Measurements from ENCODE around the gene ATP10B.

GRCh38 chr5:160835376-160835775, 16.6 kb downstream of the ATP10B start:
- TF ChIP-seq SUZ12 (IDR thresholded peaks at IDR 0.05; ENCODE audit: extremely low read depth, insufficient read depth, insufficient read length), result no peak
- TF ChIP-seq ZNF274 (IDR thresholded peaks at IDR 0.05; ENCODE audit: low read depth, low read length), result no peak
- TF ChIP-seq YY1 (IDR thresholded peaks at IDR 0.05; ENCODE audit: insufficient read depth, insufficient read length), result no peak
